ENCODE data around the gene TMEM88.

DNA sequence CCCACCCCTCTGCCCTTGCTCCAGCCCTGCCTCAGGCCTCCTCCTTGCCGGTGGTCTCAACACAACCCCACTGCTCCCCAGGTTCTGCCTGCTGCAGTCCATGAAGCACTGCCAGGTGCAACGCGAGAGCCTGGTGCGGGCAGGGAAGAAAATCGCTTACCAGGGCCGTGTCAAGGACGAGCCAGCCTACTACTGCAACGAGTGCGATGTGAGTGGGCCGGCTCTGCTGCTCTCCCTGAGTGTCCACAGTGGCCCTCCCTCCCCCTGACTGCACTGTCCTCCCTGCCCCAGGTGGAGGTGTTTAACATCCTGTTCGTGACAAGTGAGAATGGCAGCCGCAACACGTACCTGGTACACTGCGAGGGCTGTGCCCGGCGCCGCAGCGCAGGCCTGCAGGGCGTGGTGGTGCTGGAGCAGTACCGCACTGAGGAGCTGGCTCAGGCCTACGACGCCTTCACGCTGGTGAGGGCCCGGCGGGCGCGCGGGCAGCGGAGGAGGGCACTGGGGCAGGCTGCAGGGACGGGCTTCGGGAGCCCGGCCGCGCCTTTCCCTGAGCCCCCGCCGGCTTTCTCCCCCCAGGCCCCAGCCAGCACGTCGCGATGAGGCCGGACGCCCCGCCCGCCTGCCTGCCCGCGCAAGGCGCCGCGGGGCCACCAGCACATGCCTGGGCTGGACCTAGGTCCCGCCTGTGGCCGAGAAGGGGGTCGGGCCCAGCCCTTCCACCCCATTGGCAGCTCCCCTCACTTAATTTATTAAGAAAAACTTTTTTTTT is 1.8 kb upstream of the TMEM88 start:
- TF ChIP-seq, protein P1, sequence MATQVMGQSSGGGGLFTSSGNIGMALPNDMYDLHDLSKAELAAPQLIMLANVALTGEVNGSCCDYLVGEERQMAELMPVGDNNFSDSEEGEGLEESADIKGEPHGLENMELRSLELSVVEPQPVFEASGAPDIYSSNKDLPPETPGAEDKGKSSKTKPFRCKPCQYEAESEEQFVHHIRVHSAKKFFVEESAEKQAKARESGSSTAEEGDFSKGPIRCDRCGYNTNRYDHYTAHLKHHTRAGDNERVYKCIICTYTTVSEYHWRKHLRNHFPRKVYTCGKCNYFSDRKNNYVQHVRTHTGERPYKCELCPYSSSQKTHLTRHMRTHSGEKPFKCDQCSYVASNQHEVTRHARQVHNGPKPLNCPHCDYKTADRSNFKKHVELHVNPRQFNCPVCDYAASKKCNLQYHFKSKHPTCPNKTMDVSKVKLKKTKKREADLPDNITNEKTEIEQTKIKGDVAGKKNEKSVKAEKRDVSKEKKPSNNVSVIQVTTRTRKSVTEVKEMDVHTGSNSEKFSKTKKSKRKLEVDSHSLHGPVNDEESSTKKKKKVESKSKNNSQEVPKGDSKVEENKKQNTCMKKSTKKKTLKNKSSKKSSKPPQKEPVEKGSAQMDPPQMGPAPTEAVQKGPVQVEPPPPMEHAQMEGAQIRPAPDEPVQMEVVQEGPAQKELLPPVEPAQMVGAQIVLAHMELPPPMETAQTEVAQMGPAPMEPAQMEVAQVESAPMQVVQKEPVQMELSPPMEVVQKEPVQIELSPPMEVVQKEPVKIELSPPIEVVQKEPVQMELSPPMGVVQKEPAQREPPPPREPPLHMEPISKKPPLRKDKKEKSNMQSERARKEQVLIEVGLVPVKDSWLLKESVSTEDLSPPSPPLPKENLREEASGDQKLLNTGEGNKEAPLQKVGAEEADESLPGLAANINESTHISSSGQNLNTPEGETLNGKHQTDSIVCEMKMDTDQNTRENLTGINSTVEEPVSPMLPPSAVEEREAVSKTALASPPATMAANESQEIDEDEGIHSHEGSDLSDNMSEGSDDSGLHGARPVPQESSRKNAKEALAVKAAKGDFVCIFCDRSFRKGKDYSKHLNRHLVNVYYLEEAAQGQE (IDR thresholded peaks at IDR 0.05; ENCODE audit: borderline replicate concordance): no peak
- TF ChIP-seq, protein P2, sequence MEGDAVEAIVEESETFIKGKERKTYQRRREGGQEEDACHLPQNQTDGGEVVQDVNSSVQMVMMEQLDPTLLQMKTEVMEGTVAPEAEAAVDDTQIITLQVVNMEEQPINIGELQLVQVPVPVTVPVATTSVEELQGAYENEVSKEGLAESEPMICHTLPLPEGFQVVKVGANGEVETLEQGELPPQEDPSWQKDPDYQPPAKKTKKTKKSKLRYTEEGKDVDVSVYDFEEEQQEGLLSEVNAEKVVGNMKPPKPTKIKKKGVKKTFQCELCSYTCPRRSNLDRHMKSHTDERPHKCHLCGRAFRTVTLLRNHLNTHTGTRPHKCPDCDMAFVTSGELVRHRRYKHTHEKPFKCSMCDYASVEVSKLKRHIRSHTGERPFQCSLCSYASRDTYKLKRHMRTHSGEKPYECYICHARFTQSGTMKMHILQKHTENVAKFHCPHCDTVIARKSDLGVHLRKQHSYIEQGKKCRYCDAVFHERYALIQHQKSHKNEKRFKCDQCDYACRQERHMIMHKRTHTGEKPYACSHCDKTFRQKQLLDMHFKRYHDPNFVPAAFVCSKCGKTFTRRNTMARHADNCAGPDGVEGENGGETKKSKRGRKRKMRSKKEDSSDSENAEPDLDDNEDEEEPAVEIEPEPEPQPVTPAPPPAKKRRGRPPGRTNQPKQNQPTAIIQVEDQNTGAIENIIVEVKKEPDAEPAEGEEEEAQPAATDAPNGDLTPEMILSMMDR (IDR thresholded peaks at IDR 0.05; ENCODE audit: poor library complexity, severe bottlenecking): no peak
- TF ChIP-seq EP300 (conservative IDR thresholded peaks at IDR 0.05; ENCODE audit: poor library complexity, severe bottlenecking): no peak
- no peak for TF ChIP-seq TAF1 (IDR thresholded peaks at IDR 0.05; ENCODE audit: low read depth)

Data from neural cell (in vitro differentiated cells).